NCI-H2196 treated with DMSO at 0.1 percent for 48 hours (cell line): Measurements from ENCODE around the gene CEP78.
"Not testable (repeated sequence)": the region's sequence is repeated elsewhere in the genome, so short reads cannot be mapped to it uniquely, and the experiment has no call there.

Source experiments
- DNase-seq: peaks from one replicate; lab custom pipeline; 2025; ENCODE audit not compliant: unreplicated experiment; lab: John Stamatoyannopoulos, UW

CEP78 gene

GRCh38 chr9:78235762-78236550, at the start of gene CEP78:
TSS of gene CEP78 (plus strand) at chr9:78236075. CDS start at chr9:78236351, 276 bp downstream.
- DNase-seq = peak; percentile 78

- DNase-seq = no peak
Observed at GRCh38 chr9:78187763-78188484, 48.0 kb upstream of the CEP78 start.

GRCh38 chr9:78188594-78188993, 47.3 kb upstream of the CEP78 start:
- no peak for DNase-seq

GRCh38 chr9:78189001-78189400, 46.9 kb upstream of the CEP78 start:
- DNase-seq = no peak

- DNase-seq = no peak
Observed at GRCh38 chr9:78189461-78189860, 46.4 kb upstream of the CEP78 start.

GRCh38 chr9:78191931-78192330, 43.9 kb upstream of the CEP78 start:
- DNase-seq = no peak

- no peak for DNase-seq
Observed at GRCh38 chr9:78196258-78196657, 39.6 kb upstream of the CEP78 start.

GRCh38 chr9:78201158-78201777, 34.6 kb upstream of the CEP78 start:
- not testable (repeated sequence) for DNase-seq

GRCh38 chr9:78207319-78207718, 28.6 kb upstream of the CEP78 start:
- DNase-seq = no peak

GRCh38 chr9:78207901-78208300, 28.0 kb upstream of the CEP78 start:
- no peak for DNase-seq

GRCh38 chr9:78209127-78209526, 26.7 kb upstream of the CEP78 start:
- DNase-seq = no peak

GRCh38 chr9:78210841-78211301, 25.0 kb upstream of the CEP78 start:
- DNase-seq = no peak

GRCh38 chr9:78212868-78213267, 23.0 kb upstream of the CEP78 start:
- DNase-seq = no peak

GRCh38 chr9:78213712-78214111, 22.2 kb upstream of the CEP78 start:
- no peak for DNase-seq

GRCh38 chr9:78214492-78214891, 21.4 kb upstream of the CEP78 start:
- DNase-seq = no peak

GRCh38 chr9:78215706-78216105, 20.2 kb upstream of the CEP78 start:
- no peak for DNase-seq

- no peak for DNase-seq
Observed at GRCh38 chr9:78218890-78219289, 17.0 kb upstream of the CEP78 start.

GRCh38 chr9:78221425-78221824, 14.4 kb upstream of the CEP78 start:
- no peak for DNase-seq

- DNase-seq = not testable (repeated sequence)
Observed at GRCh38 chr9:78221841-78222240, 14.0 kb upstream of the CEP78 start.

GRCh38 chr9:78230761-78231160, 5.1 kb upstream of the CEP78 start:
- no peak for DNase-seq

- DNase-seq = not testable (repeated sequence)
Observed at GRCh38 chr9:78232471-78232870, 3.4 kb upstream of the CEP78 start.

- DNase-seq = no peak
Observed at GRCh38 chr9:78234810-78235209, 1.1 kb upstream of the CEP78 start.
